Right cardiac atrium (tissue), 5 donors: ENCODE results near the gene CD82. TPM values are rescaled to one million over a fixed set of nuclear protein-coding genes. Genes with fewer than 3 reads are reported as not detected.
"Not testable (repeated sequence)": the region's sequence is repeated elsewhere in the genome, so short reads cannot be mapped to it uniquely, and the experiment has no call there.

Experiments
- ATAC-seq, 2 donors: fragments of 200-7000 bp; cut with Tn5 transposase; one replicate each; pipeline versions ENCODE4 v1.8.0 to v1.9.1; 2020; ENCODE audit warnings: moderate library complexity in 2 of 2, mild to moderate bottlenecking in 1 of 2
- DNase-seq, 3 donors: peaks; one replicate each; pipeline ENCODE4 v3.0.0-alpha.2; 2020
- H3K27ac ChIP-seq: one replicate; pipeline ENCODE4 v1.5.1; 2013; ENCODE audit warnings: mild to moderate bottlenecking, low read length, control low read depth, moderate library complexity
- H3K27me3 ChIP-seq: one replicate; pipeline ENCODE4 v1.6.1; 2013; ENCODE audit not compliant: control insufficient read depth, insufficient read depth
- H3K4me1 ChIP-seq: one replicate; pipeline ENCODE4 v1.6.1; 2013; ENCODE audit warnings: low read length; ENCODE audit not compliant: control insufficient read depth, insufficient read depth
- H3K4me3 ChIP-seq: one replicate; pipeline ENCODE4 v1.5.1; 2013; ENCODE audit warnings: low read length, control low read depth
- H3K9me3 ChIP-seq: one replicate; pipeline ENCODE4 v1.6.1; 2013; ENCODE audit warnings: low read length; ENCODE audit not compliant: control insufficient read depth
- whole genome bisulfite sequencing: extraction: QIAGEN DNeasy Blood & Tissue Kit; methylation state at CpG from one replicate; pipeline ENCODE4 v1.1.7; 2013; 5-methylcytosine and 5-hydroxymethylcytosine counted together
- intact Hi-C, 4 donors: fragments of 100-400 bp; cut with DNase I; formaldehyde crosslinking; loops; one replicate each; pipeline versions ENCODE4 v1.11.0 to v1.14.0; 2022 to 2023
- polyA plus RNA-seq: library from polyadenylated mRNA; stranded (reverse); fragments of 200-250 nt; gene quantifications from one replicate; pipeline ENCODE4 v1.2.3, GENCODE V29; 2013
- total RNA-seq, 4 donors: library from RNA; stranded (reverse); fragmentation: NEBNext Ultra II Directional; extraction: Animal tissue kit (Norgen Biotek cat#: 25700); gene quantifications; one replicate each; pipeline ENCODE4 v1.2.1, GENCODE V29; 2021
- donor health status: healthy with polysubstance abuse.
- donor health status: DM: no; HTN: yes; CAD: no.
- donor health status: DM: no; HTN: no; CAD: no.
- donor health status: DM: no; HTN: yes; CAD: no; lungs with severe emphysema.
- donor health status: DM: yes; HTN: yes; CAD: no.

The CD82 gene
- total and polyA plus RNA-seq, 5 donors, result 16.7 to 33.6 (median 24.7) TPM

- Histone ChIP-seq H3K4me1 (no peaks in the 10 kb centered on the region), H3K27ac (no peak overlapping the region), H3K9me3 (no peaks in the 10 kb centered on the region), H3K27me3 (no peaks in the 10 kb centered on the region), H3K4me3 (no peak overlapping the region)
- DNase-seq (no peak), ATAC-seq (no peak)
- 89% methylated on average over 16 of the region's 16 CpGs for WGBS
- intact Hi-C loops, result no loop called here
These were observed 87.6 kb downstream of the CD82 start for GRCh38 chr11:44652901-44653644.

GRCh38 chr11:44654057-44654456, 88.6 kb downstream of the CD82 start:
- DNase-seq (no peak), ATAC-seq (no peak)
- Histone ChIP-seq H3K9me3 (no peaks in the 10 kb centered on the region), H3K27me3 (no peaks in the 10 kb centered on the region), H3K4me1 (peaks cover 5% of the 10 kb centered on the region), H3K27ac (no peak overlapping the region), H3K4me3 (no peak overlapping the region)
- intact Hi-C loops, result no loop called here
- WGBS, result 96% methylated on average over 9 of the region's 9 CpGs

- intact Hi-C loops, result no loop called here
- no peak overlapping the region for H3K4me3 ChIP-seq
- ATAC-seq (no peak), DNase-seq (no peak)
- WGBS, result 94% methylated on average over 10 of the region's 10 CpGs
- H3K27ac ChIP-seq, result no peak overlapping the region
- H3K4me1 ChIP-seq, result peaks cover 7% of the 10 kb centered on the region
- H3K27me3 ChIP-seq, result no peaks in the 10 kb centered on the region
- no peaks in the 10 kb centered on the region for H3K9me3 ChIP-seq
These were observed 89.1 kb downstream of the CD82 start for GRCh38 chr11:44654596-44654995.

- ATAC-seq (no peak), DNase-seq (no peak)
- no peak overlapping the region for H3K4me3 ChIP-seq
- no peaks in the 10 kb centered on the region for H3K9me3 ChIP-seq
- H3K4me1 ChIP-seq, result peaks cover 13% of the 10 kb centered on the region
- H3K27me3 ChIP-seq, result no peaks in the 10 kb centered on the region
- H3K27ac ChIP-seq, result no peak overlapping the region
- WGBS, result 75% methylated on average over 5 of the region's 5 CpGs
- intact Hi-C loops, result no loop called here
These were observed 92.5 kb downstream of the CD82 start for GRCh38 chr11:44657836-44658505.

- Histone ChIP-seq H3K4me1 (peaks cover 13% of the 10 kb centered on the region), H3K27me3 (no peaks in the 10 kb centered on the region), H3K27ac (no peak overlapping the region), H3K4me3 (no peak overlapping the region), H3K9me3 (no peaks in the 10 kb centered on the region)
- WGBS, result 53% methylated on average over 3 of the region's 3 CpGs
- intact Hi-C loops, result no loop called here
- ATAC-seq (peak in 1 of 2 donors; percentile 11), DNase-seq (no peak)
These were observed 93.0 kb downstream of the CD82 start for GRCh38 chr11:44658506-44658850.

GRCh38 chr11:44659641-44660040, 94.2 kb downstream of the CD82 start:
- H3K27ac ChIP-seq, result peak overlapping the region; percentile 29
- intact Hi-C loops, result no loop called here
- DNase-seq (peak; percentile 66 to 87 (median 83)), ATAC-seq (peak; percentile 92 to 93)
- H3K4me3 ChIP-seq, result no peak overlapping the region
- no peaks in the 10 kb centered on the region for H3K9me3 ChIP-seq
- H3K4me1 ChIP-seq, result peaks cover 13% of the 10 kb centered on the region
- WGBS, result 43% methylated on average over 4 of the region's 4 CpGs
- no peaks in the 10 kb centered on the region for H3K27me3 ChIP-seq

GRCh38 chr11:44660535-44660934, 95.1 kb downstream of the CD82 start:
- 81% methylated on average over 3 of the region's 3 CpGs for WGBS
- H3K27me3 ChIP-seq, DNase-seq, ATAC-seq, intact Hi-C loops, H3K27ac ChIP-seq, H3K4me3 ChIP-seq, H3K9me3 ChIP-seq: not testable (repeated sequence)
- peaks cover 13% of the 10 kb centered on the region for H3K4me1 ChIP-seq

- DNase-seq (peak; percentile 39 to 68 (median 61)), ATAC-seq (peak; percentile 35 to 48)
- intact Hi-C loops, result no loop called here
- H3K4me3 ChIP-seq, result no peak overlapping the region
- 65% methylated on average over 7 of the region's 7 CpGs for WGBS
- H3K27ac ChIP-seq, result no peak overlapping the region
- no peaks in the 10 kb centered on the region for H3K27me3 ChIP-seq
- peaks cover 13% of the 10 kb centered on the region for H3K4me1 ChIP-seq
- H3K9me3 ChIP-seq, result no peaks in the 10 kb centered on the region
These were observed 95.9 kb downstream of the CD82 start for GRCh38 chr11:44661311-44661717.

Other genes starting within 250 kb of the CD82 start
- 100 to 1,000 TPM; 158 to 236 (median 207) TPM for gene TSPAN18, start 161.3 kb downstream of the CD82 start, total RNA-seq
- gene TSPAN18, start 161.3 kb downstream of the CD82 start, polyA plus RNA-seq, result 120 TPM